NCI-H748 (cell line): ENCODE data around the gene INVS.
"Not testable (repeated sequence)": the region's sequence is repeated elsewhere in the genome, so short reads cannot be mapped to it uniquely, and the experiment has no call there.

Experiments
- DNase-seq: peaks from one replicate; lab custom pipeline; 2025; ENCODE audit not compliant: unreplicated experiment; lab: John Stamatoyannopoulos, UW

The INVS gene

DNA sequence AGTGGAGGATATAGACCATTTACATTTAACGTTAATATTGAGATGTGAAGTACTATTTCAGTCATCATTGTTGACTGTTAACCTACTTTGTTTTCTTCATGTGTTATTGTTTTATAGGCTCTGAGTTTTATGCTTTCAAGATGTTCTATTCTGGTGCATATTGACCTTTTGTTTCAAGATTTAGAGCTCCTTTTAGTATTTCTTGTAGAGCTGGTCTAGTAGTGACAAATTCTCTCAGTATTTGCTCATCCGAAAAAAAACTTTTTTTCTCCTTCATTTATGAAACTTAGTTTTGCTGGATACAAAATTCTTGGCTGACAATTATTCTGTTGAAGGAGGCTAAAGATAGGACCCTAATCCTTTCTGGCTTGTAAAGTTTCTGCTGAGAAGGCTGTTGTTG lies 91.3 kb downstream of the INVS start:
- DNase-seq, result no peak

DNA sequence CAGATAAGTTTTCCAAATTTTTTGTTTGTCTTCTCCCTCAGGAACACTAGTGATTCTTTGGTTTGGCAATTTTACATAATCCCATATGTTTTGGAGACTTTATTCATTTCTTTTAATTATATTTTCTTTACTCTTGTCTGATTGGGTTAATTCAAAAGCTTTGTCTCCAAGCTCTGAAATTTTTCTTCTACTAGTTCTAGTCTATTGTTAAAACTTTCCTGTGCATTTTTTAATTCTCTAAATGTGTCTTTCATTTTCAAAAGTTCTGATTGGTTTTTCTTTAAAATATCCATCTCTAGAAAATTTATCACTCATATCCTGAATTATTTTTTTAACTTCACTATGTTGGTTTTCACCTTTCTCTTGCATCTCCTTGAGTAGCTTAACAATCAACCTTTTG lies 92.2 kb downstream of the INVS start:
- no peak for DNase-seq

DNA sequence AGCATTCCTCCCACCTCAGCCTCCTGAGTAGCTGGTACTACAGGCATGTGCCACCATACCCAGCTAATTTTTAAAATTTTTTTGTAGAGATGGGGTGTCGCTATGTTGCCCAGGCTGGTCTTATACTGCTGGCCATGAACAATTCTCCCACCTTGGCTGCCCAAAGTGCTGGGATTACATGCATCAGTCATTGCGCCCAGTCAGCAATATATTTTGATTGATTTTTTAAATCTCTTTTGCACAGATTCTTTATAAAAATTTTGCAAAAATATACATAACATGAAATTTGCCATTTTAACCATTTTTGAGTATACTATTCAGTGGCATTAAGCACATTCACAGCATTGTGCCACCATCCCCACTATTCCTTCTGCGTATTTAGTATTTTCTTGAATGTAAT lies 94.0 kb downstream of the INVS start:
- no peak for DNase-seq

DNA sequence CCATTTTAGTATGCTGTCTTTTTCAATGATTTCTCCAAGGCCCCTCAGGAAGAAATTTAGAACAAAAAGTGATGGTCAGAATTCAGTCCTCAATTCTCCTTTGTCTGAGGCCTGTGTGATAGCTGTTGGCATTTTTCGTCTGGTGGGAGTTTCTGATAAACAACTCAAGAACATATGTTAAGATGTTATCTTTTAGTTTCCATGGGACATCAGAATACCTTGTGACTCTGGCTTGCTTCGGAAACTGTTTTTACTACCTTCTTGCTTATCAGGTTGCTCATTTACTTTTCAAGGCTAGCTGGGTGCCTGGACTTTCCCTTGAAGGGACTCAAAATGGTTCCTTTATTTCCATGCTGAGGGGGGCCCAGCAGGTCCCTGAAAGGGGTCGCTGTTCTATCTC lies 97.2 kb downstream of the INVS start:
- DNase-seq, result no peak

DNA sequence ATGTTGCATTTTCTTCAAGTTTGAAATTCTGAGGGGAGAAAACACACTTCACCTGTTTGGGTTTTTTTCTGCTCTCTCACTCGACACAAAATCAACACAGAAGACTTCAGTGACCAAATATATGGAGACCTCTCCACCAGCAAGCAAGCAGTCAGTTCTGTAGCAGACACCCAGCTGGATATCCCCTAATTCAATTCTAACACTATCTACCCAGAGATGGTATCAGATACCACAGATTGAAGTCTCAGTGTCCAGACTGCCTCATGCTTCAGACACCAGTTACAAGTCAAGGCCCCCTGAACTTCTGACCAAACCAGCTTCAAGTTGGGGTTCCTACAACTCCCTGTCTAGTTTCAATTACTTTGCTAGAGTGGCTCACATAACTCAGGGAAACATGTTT lies 97.8 kb downstream of the INVS start:
- DNase-seq, result no peak

DNA sequence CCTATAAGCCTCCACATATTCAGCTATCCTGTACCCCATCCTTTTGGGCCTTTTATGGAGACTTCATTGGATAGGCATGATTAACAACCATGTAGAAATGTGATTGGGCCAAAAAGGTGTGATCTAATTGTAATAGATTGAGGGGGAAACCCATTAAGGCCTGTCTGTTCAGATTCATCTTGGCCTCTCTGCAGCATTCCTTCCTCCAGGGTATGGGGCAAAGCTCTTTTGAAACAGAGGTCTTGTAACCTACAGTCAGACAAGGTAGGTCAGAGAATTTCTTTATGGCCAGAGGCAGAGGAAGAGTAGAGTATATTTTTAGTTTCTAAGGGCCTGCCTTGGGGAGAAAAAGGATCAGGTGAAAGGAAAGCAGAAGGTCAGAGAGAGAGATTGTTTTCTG lies 98.5 kb downstream of the INVS start:
- DNase-seq, result no peak

DNA sequence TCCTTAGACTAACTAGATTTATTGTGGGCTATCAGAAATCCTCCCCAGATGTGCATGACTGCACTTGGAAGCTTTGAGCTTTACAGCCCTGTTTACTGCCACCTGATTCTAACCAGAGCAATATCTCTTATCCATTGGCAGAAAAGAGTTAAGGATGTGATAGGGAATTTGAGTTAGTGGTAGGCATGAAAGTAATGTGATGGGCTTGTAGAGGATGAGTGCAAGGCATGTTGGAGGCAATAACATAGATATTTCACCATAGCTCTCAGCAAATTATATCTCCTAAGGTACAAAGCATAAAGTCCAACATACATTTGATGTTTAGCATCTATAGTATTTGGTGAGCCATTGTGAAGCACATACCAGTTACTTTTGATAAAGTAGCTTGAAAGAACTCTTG lies 103.8 kb downstream of the INVS start:
- DNase-seq, result no peak

DNA sequence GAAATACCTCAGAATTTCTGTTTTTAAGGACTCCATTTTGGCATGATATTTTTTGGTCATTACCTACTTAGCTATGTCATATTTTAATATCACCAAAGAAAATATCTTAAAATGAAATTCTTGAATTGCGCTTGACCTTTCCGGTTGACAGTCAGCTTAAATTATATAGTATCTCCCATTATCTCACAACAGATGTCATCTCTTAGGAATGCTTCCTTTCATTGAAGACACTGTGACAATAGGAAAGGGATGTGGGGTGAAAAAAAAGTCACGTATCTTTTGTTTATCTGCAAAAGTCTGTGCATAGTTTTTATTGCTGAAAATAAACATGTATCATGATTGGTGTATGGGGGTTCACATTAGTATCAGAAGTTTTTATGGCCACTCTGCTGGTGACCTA lies 105.8 kb downstream of the INVS start:
- DNase-seq, result no peak

DNA sequence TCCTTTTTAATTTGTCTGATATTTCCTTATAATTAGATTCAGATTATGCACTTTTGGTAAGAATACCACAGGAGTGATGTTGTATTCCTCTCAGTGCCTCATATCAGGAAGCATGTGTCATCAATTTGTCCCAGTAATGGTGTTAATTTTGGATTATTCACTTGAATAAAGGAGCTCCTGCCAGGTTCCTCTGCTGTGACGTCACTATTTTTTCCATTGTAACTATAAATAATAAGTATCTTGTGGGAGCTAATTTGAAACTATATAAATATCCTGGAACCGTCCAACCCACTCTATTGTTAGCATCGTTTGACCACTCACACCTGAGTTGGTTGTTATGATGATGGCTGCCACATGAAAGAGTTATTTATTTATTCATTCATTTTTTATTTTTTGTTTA lies 107.9 kb downstream of the INVS start:
- no peak for DNase-seq

DNA sequence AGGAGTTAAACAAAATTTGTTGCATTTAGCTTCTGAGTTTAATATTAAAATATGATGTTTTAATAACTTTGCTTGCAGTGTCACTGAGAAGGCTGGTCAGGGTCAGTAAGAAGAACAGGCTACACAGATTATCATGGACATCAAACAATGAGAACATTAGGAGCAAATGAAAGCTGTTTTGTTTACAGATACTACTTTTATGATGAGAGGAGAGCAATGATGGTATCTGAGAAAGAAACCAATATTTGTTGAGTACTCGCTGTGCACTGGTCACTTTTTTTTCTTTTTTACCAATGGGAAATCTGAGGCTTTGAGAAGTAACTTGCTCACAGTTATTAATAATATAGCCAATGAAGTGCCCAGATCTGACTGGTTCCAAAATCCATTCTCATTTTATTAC lies 109.6 kb downstream of the INVS start:
- DNase-seq, result no peak

DNA sequence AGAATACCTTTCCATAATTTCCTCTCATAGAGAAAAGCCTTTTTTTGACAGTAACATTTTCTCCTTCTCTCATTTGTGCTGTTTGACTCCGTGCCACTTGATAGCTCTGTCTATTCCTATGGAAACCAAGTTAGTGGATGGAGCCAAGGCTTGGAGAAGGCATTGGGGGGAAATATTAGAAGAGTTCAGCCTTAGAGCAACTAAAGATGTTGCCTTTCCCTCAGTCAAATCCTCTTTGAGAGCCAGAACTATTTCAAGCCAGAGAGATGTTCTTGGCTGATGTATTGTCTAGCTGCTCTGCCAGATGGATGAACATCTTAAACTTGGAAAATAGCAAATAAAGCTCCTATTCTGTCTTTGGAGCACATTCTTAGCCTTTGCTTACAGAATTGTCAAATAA lies 112.4 kb downstream of the INVS start:
- DNase-seq, result no peak

DNA sequence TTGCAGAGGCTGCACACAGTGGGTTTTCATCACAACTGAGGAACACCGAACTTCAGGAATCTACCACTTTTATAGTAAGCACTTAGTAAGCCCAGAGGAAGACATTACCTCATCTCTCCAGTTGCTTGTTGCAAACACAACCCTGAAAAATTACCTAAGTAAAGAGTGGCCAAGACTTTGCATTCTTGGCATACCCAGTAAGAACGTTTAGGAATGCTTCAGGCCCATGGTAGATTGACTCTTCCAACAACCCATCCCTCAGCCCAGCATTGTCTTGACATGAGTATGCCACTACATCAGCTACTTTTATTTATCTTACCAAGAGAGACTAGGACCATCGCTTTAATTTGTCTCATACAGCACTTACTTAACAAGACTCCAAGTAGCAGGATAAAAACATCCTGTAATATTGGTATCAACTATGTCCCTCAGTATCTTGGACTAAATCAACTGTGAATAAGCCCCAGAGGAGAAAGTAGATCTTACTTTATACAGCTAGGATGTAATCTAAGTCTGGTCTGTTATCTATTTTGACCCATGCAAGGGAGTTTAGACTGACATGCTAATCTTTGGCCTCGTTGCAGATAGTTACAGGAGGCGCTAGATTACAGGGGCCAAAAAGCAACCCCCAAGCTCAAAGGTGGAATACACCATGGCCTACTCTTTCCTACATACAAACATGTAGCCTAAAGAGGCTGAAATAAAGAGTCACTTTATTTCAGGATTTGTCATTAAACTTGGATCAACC lies 114.9 kb downstream of the INVS start:
- DNase-seq, result no peak

DNA sequence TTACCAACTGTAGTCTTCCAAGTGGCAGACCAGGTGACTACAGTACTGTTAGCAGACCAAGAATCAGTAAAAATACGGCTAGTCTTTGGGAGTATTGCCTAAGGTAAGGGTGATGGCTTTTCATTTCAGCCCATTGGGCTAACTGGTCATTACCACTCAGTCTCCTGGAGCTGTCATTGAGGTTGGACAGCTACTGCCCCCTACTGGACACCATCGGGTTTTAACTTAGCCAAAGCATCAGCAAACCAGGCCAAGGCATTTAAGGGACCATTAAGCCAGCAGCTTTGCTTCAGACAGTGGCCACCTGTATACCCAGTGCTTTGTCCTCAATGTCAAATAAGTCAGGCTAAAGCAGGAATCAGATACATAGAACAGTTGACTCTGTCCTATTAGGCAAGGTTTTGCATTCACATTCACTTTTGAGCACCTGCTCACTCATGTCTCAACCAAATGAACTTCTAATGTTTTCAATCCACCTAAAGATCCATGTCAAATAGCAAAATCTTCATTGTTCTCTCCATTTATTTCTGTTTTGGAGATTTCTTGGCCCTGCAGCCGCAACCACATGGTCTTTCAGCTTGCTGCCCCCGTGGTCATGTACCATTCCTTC lies 117.2 kb downstream of the INVS start:
- peak; percentile 64 for DNase-seq

DNA sequence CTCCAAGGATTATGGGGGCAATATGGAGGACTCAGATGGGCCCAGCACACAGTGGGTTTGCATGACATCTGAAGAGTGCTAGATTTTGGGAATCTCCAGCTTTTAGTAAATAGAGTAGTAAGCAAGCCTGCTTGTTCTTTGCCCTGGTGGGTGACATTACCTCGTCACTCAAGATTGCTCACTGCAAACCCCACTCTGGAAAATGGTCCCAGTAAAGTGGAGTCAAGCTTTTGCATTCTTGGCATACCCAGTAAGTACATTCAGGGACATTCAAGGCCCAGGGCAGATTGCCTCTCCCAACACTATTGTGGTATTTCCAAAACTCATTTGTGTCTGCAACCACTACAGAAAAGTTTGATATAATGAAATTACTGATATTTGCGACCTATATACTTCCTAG lies 118.5 kb downstream of the INVS start:
- DNase-seq, result no peak

DNA sequence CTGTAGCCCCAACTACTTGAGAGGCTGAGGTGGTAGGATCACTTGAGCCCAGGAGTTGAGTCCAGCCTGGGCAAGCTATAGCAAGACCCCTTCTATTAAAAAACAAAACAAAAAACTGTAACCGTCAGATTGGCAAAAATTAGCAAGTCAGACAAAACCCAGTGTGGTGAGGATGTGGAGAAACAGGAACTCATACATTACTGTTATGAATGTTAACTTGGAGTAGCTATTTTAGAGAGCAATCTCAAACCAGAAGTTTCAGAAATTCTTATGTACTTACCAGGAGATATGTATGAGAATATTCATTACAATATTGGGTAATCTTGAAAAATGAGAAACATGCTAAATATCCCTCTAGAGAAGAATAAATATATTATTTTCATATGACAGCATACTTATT lies 120.3 kb downstream of the INVS start:
- no peak for DNase-seq

DNA sequence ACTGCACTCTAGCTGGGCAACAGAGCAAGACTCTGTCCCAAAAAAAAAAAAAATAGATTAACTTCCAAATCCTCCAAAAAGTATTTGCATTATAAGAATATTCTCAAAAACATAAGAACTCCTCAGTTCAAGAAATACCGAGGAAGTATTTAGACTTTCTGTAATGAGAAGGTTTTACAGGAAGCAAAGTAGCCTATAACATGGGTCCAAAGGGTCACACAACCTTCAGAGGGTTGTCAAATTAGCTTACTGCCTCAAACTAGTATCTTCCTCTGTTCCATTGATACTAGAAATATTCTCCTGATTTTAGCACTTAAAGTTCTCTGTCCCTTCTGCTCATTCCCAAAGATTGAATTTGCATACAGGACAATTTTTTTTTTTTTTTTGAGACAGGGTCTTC lies 121.9 kb downstream of the INVS start:
- DNase-seq, result no peak

DNA sequence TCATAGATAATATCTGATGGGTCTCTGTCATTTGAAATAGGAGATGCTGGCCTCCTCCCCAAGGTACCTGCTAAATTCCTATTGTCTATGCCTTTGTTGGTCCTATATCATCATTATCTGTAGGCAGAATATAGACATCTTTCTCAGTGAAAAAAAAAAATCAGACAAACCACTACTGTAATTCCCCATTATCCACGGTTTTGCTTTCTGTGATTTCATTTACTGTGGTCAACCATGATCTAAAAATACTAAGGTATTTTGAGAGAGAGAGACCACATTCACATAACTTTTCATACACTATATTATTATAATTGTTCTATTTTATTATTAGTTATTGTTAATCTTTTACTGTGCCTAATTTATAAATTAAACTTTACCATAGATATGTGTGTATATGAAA lies 122.5 kb downstream of the INVS start:
- no peak for DNase-seq

DNA sequence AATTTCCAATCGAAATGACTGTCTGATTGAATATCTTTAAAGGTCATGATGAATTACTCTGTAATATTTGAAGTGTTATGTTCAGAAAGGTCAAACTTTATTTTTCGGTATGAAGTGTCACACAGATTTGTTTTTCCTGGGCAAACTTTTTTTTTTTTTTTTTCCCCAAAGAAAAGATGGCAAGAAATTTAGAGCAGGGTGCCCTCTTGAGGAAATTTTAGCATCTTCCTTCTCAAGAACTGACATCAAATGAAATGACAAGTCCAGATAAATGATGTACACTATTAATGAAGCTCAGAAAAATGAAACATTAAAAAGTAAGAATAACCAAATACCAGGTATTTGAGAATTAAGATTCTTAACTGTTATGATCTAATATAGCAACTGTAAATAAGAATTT lies 123.6 kb downstream of the INVS start:
- no peak for DNase-seq

DNA sequence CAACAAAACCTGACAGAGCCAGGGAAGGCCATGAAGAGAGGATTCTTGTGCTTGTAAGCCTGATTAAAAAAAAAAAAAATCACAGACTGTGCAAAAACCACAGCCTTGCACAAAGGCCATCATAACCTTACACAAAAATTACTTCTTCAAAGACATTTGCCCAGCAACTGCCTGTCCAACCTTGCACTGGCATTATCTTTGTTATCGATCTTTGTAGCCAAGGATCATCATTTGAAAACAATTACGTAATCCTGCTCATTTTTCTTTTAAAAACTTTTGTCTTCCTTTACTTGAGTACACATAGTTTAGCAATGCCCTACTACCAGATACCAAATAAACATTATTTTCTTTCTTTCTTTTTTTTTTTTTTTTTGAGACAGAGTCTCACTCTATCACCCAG lies 128.6 kb downstream of the INVS start:
- DNase-seq, result no peak

DNA sequence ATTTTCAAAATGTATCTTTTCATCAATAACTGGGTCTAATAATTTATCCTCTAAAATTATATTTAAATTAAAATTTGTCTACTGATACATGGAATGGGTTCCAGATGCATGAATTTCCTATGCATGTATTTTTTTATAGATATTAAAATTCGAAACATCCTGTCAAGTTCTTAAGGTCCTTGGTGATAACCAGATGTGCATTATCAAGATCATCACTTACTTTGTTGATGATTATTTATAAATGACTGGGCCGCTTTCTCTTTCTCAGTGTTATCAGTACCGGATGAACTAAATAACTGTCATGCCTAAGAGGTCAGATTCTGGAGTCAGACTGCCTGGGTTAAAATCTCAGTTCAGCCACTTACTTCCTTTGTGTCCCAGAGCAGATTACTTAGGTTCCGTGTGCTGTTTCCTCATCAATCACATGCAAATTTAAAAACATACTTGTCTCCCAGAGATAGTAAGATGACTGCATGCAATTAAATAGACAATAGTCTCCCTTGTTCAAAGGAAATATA lies 129.4 kb downstream of the INVS start:
- no peak for DNase-seq

DNA sequence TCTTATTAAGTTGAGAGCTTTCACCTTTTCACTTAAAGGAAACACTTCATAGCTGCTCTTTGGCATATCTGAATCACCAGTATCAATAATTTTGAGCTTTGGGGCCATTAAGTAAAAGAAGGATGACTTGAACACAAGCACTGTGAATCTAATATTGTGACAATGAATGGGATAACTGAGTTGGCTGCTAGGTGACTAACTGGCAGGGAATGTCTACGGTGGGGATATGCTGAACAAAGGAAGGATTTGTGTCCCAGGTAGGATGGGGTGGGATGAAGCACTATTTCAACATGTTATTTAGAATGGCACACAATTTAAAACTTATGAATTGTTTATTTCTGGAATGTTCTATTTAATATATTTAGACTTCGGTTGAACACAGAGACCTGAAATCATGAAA lies 130.1 kb downstream of the INVS start:
- no peak for DNase-seq

DNA sequence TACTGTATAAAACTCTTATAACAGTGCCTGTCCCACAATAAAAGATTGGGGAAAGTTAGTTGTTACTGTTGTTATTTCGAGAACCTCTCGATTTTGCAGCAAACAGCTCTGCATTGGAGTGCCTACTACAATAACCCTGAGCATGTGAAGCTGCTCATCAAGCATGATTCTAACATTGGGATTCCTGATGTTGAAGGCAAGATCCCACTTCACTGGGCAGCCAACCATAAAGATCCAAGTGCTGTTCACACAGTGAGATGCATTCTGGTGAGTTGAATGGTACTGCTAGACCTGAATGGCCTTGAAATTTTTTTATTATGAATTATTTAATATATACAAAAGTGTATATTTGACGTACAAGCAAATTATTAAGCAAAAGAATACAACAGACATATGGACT lies 130.5 kb downstream of the INVS start:
- no peak for DNase-seq

DNA sequence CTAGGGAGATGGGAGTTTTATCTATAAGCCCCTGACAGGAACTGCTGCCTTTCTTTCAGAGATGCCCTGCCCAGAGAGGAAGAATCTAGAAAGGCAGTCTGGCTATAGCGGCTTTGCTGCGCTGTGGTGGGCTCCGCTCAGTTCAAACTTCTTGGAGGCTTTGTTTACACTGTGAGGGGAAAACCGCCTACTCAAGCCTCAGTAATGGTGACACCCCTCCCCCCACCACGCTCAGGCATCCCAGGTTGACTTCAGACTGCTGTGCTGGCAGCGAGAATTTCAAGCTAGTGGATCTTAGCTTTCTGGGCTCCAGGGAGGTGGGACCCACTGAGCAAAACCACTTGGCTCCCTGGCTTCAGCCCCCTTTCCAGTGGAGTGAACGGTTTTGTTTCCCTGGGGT lies 137.9 kb downstream of the INVS start:
- not testable (repeated sequence) for DNase-seq
